HEK293 (cell line): Measurements from ENCODE around the gene SLC10A7.

Experiments used
- CTCF ChIA-PET: fragments of 350-600 bp; formaldehyde crosslinking; extraction: SDS; loops from one replicate; lab custom pipeline; 2021; ENCODE audit warnings: antibody characterized with exemption; lab: Yijun Ruan, JAX
- POLR2A ChIA-PET: fragments of 300-600 bp; formaldehyde crosslinking; extraction: SDS; loops from one replicate; lab custom pipeline; 2020; ENCODE audit warnings: antibody characterized with exemption, inconsistent platforms; lab: Yijun Ruan, JAX
- H3K27ac ChIP-seq: fragments of 200-500 bp; sonication (Bioruptor generic); 2 replicates; pipeline ENCODE4 v1.5.1; 2014; ENCODE audit warnings: low read depth, low read length, control low read depth, inconsistent platforms; ENCODE audit errors: extremely low read depth
- H3K36me3 ChIP-seq, 2 experiments: fragments of 200-500 bp in 1 of 2; sonication (Bioruptor generic) in 1 of 2; 1 replicate in 1 of 2; 2 replicates in 1 of 2; pipeline ENCODE4 v1.5.1; 2014 to 2017; ENCODE audit warnings: inconsistent platforms in 2 of 2, low read length in 2 of 2; ENCODE audit not compliant: control insufficient read depth in 2 of 2, insufficient read depth in 1 of 2
- H3K4me1 ChIP-seq: fragments of 200-500 bp; sonication (Bioruptor generic); 2 replicates; pipeline ENCODE4 v1.5.1; 2014; ENCODE audit warnings: mild to moderate bottlenecking, low read length, inconsistent platforms; ENCODE audit not compliant: control insufficient read depth, insufficient read depth
- H3K4me3 ChIP-seq: 2 replicates; pipeline ENCODE4 v1.5.1; 2011; ENCODE audit warnings: low read depth, mild to moderate bottlenecking, control low read depth, low read length, moderate library complexity
- H3K9me3 ChIP-seq: fragments of 200-500 bp; sonication (Bioruptor generic); 2 replicates; pipeline ENCODE4 v1.5.1; 2014; ENCODE audit warnings: low read depth, low read length, inconsistent platforms; ENCODE audit not compliant: control insufficient read depth, insufficient read depth
- KLF9 ChIP-seq: fragments of 450-650 bp; formaldehyde crosslinking; IDR thresholded peaks from 2 replicates; pipeline ENCODE4 v1.5.1; 2016; ENCODE audit warnings: missing biosample characterization, missing genetic modification characterization, low read depth
- MZF1 ChIP-seq: fragments of 450-650 bp; formaldehyde crosslinking; IDR thresholded peaks from 2 replicates; pipeline ENCODE4 v1.5.1; 2017; ENCODE audit warnings: missing biosample characterization, missing genetic modification characterization, borderline replicate concordance
- OVOL3 ChIP-seq: fragments of 450-650 bp; formaldehyde crosslinking; IDR thresholded peaks from 2 replicates; pipeline ENCODE4 v1.5.1; 2016; ENCODE audit warnings: missing biosample characterization, missing genetic modification characterization
- SCRT2 ChIP-seq: fragments of 450-650 bp; formaldehyde crosslinking; IDR thresholded peaks from 2 replicates; pipeline ENCODE4 v1.5.1; 2016; ENCODE audit warnings: missing biosample characterization, missing genetic modification characterization
- YY2 ChIP-seq: fragments of 450-650 bp; formaldehyde crosslinking; IDR thresholded peaks from 2 replicates; pipeline ENCODE4 v1.5.1; 2016; ENCODE audit warnings: missing biosample characterization, missing genetic modification characterization
- ZFHX2 ChIP-seq: fragments of 450-650 bp; formaldehyde crosslinking; conservative IDR thresholded peaks from 2 replicates; pipeline ENCODE4 v1.5.1; 2016; ENCODE audit warnings: missing biosample characterization, missing genetic modification characterization
- ZFP69B ChIP-seq: fragments of 450-650 bp; formaldehyde crosslinking; IDR thresholded peaks from 2 replicates; pipeline ENCODE4 v1.5.1; 2016; ENCODE audit warnings: missing biosample characterization, missing genetic modification characterization
- ZNF10 ChIP-seq: fragments of 450-650 bp; formaldehyde crosslinking; IDR thresholded peaks from 2 replicates; pipeline ENCODE4 v1.5.1; 2017; ENCODE audit warnings: missing biosample characterization, missing genetic modification characterization
- ZNF239 ChIP-seq: fragments of 450-650 bp; formaldehyde crosslinking; IDR thresholded peaks from 2 replicates; pipeline ENCODE4 v1.5.1; 2016; ENCODE audit warnings: missing biosample characterization, missing genetic modification characterization
- ZNF311 ChIP-seq: fragments of 450-650 bp; formaldehyde crosslinking; IDR thresholded peaks from 2 replicates; pipeline ENCODE4 v1.5.1; 2017; ENCODE audit warnings: missing biosample characterization, missing genetic modification characterization, borderline replicate concordance
- ZNF423 ChIP-seq: fragments of 450-650 bp; formaldehyde crosslinking; IDR thresholded peaks from 2 replicates; pipeline ENCODE4 v1.5.1; 2016; ENCODE audit warnings: missing biosample characterization, missing genetic modification characterization
- ZNF530 ChIP-seq: fragments of 450-650 bp; formaldehyde crosslinking; IDR thresholded peaks from 2 replicates; pipeline ENCODE4 v1.5.1; 2016; ENCODE audit warnings: low read depth, missing biosample characterization, missing genetic modification characterization
- ZNF548 ChIP-seq: fragments of 450-650 bp; formaldehyde crosslinking; IDR thresholded peaks from 2 replicates; pipeline ENCODE4 v1.5.1; 2016; ENCODE audit warnings: missing biosample characterization, missing genetic modification characterization
- ZNF843 ChIP-seq: fragments of 450-650 bp; formaldehyde crosslinking; IDR thresholded peaks from 2 replicates; pipeline ENCODE4 v1.5.1; 2016; ENCODE audit warnings: missing biosample characterization, missing genetic modification characterization
- ZSCAN30 ChIP-seq: fragments of 450-650 bp; IDR thresholded peaks from 2 replicates; pipeline ENCODE4 v1.5.1; 2018; ENCODE audit warnings: missing biosample characterization, mild to moderate bottlenecking, missing genetic modification characterization, moderate library complexity
- TF ChIP-seq, protein P1 (sequence below): fragments of 450-650 bp; formaldehyde crosslinking; IDR thresholded peaks from 2 replicates; pipeline ENCODE4 v1.5.1; 2017; ENCODE audit warnings: missing biosample characterization, missing genetic modification characterization
- TF ChIP-seq, protein P2 (sequence below): fragments of 450-650 bp; formaldehyde crosslinking; IDR thresholded peaks from 2 replicates; pipeline ENCODE4 v1.5.1; 2016; ENCODE audit warnings: missing biosample characterization, missing genetic modification characterization, low read depth
- TF ChIP-seq, protein P3 (sequence below): fragments of 450-650 bp; formaldehyde crosslinking; IDR thresholded peaks from 2 replicates; pipeline ENCODE4 v1.5.1; 2016; ENCODE audit warnings: missing biosample characterization, missing genetic modification characterization
- TF ChIP-seq, protein P4 (sequence below): fragments of 450-650 bp; formaldehyde crosslinking; IDR thresholded peaks from 2 replicates; pipeline ENCODE4 v1.5.1; 2016; ENCODE audit warnings: missing biosample characterization, missing genetic modification characterization
- TF ChIP-seq, protein P5 (sequence below): IDR thresholded peaks from 2 replicates; pipeline ENCODE4 v1.6.1; 2011; ENCODE audit warnings: mild to moderate bottlenecking, low read depth, low read length, borderline replicate concordance
- TF ChIP-seq, protein P6 (sequence below): fragments of 450-650 bp; formaldehyde crosslinking; IDR thresholded peaks from 2 replicates; pipeline ENCODE4 v1.5.1; 2016; ENCODE audit warnings: missing biosample characterization, missing genetic modification characterization

SLC10A7 gene

DNA sequence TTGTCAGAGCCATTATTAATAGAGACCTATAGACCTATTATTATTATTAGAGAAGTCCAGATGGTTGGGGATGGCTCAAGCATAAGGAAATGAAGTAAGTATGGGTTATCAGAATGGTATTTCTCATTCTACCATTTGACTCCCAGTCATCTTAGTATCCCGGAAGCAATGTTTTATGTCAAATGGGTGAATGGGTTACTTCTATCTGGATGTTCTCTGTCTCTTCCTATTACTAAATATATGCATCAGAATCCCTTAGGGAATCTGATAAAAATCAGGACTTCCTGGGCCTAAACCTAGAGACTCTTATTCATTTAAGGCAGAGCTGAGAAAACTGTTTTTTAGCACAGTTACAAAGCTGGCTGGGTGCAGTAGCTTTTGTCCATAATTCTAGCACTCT, 149.9 kb downstream of the SLC10A7 start (continued):
- TF ChIP-seq ZNF239 (tag by site-specific recombination) (no peak), YY2 (tag by site-specific recombination) (no peak), ZNF548 (tag by site-specific recombination) (no peak), ZFP69B (no peak), ZNF311 (tag by site-specific recombination) (no peak), ZNF530 (tag by site-specific recombination) (no peak)
- TF ChIP-seq, all 188 proteins: peak for 0

DNA sequence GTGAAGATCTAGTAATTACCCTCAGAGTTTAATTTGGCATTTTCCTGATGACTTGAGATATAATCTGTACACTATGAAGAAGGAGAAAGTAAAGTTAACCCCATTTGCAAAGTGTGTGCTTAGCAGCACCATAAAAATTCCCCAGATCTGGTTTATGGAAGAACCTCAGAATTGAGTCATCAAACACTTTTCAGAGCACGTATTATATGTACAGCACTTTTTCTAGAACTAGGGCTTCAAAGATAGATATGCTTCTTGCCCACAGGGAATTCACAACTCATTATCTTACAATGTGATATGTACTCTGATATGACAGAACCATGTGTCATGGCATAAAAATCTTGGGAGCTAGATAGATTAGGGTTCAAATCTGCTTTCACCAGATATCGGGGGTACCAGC, 150.9 kb downstream of the SLC10A7 start:
- Histone ChIP-seq H3K4me3 (no peak overlapping the region), H3K27ac (no peak overlapping the region), H3K9me3 (no peaks in the 10 kb centered on the region), H3K36me3 (no peaks in the 10 kb centered on the region), H3K4me1 (no peaks in the 10 kb centered on the region)
- ChIA-PET POLR2A (no interaction called here), CTCF (interaction anchor here (0.5 kb wide), 1 partner anchor 215 kb away, joined by 3 read pairs; no protein-coding TSS in a partner anchor)
- TF ChIP-seq ZNF423 (tag by site-specific recombination): no peak
- no peak for TF ChIP-seq KLF9
- TF ChIP-seq, protein P1, sequence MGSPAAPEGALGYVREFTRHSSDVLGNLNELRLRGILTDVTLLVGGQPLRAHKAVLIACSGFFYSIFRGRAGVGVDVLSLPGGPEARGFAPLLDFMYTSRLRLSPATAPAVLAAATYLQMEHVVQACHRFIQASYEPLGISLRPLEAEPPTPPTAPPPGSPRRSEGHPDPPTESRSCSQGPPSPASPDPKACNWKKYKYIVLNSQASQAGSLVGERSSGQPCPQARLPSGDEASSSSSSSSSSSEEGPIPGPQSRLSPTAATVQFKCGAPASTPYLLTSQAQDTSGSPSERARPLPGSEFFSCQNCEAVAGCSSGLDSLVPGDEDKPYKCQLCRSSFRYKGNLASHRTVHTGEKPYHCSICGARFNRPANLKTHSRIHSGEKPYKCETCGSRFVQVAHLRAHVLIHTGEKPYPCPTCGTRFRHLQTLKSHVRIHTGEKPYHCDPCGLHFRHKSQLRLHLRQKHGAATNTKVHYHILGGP (tag by site-specific recombination): no peak
- TF ChIP-seq, protein P2, sequence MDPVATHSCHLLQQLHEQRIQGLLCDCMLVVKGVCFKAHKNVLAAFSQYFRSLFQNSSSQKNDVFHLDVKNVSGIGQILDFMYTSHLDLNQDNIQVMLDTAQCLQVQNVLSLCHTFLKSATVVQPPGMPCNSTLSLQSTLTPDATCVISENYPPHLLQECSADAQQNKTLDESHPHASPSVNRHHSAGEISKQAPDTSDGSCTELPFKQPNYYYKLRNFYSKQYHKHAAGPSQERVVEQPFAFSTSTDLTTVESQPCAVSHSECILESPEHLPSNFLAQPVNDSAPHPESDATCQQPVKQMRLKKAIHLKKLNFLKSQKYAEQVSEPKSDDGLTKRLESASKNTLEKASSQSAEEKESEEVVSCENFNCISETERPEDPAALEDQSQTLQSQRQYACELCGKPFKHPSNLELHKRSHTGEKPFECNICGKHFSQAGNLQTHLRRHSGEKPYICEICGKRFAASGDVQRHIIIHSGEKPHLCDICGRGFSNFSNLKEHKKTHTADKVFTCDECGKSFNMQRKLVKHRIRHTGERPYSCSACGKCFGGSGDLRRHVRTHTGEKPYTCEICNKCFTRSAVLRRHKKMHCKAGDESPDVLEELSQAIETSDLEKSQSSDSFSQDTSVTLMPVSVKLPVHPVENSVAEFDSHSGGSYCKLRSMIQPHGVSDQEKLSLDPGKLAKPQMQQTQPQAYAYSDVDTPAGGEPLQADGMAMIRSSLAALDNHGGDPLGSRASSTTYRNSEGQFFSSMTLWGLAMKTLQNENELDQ (tag by site-specific recombination): no peak
- TF ChIP-seq, protein P3, sequence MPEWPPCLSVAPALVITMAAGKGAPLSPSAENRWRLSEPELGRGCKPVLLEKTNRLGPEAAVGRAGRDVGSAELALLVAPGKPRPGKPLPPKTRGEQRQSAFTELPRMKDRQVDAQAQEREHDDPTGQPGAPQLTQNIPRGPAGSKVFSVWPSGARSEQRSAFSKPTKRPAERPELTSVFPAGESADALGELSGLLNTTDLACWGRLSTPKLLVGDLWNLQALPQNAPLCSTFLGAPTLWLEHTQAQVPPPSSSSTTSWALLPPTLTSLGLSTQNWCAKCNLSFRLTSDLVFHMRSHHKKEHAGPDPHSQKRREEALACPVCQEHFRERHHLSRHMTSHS (tag by site-specific recombination): no peak
- TF ChIP-seq, protein P4, sequence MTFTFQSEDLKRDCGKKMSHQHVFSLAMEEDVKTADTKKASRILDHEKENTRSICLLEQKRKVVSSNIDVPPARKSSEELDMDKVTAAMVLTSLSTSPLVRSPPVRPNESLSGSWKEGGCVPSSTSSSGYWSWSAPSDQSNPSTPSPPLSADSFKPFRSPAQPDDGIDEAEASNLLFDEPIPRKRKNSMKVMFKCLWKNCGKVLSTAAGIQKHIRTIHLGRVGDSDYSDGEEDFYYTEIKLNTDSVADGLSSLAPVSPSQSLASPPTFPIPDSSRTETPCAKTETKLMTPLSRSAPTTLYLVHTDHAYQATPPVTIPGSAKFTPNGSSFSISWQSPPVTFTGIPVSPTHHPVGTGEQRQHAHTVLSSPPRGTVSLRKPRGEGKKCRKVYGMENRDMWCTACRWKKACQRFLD (tag by site-specific recombination): no peak

DNA sequence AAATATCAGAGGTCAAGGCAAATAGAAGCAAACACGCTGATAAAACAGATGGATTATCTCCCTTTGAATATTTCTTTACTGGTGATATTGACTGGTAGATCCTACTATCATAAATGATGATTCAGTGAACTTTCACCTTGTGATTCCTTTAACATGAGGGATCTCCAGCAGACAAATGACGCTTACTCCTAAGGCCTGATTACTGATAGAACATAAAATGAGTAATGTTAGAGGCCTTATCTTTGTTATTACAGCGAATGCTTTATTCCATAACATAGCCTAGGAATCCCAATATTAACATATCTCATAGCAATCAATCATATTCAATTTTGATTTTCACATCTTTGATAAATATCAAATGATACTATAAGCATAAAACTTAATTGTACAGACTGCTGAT, 152.3 kb downstream of the SLC10A7 start:
- TF ChIP-seq OVOL3 (no peak), SCRT2 (tag by site-specific recombination) (no peak), ZNF10 (tag by site-specific recombination) (no peak)
- TF ChIP-seq, all 188 proteins: peak for 0
- Histone ChIP-seq H3K9me3 (no peaks in the 10 kb centered on the region), H3K36me3 (no peaks in the 10 kb centered on the region), H3K4me3 (no peak overlapping the region), H3K27ac (no peak overlapping the region), H3K4me1 (no peaks in the 10 kb centered on the region)
- ChIA-PET CTCF (no interaction called here), POLR2A (no interaction called here)

DNA sequence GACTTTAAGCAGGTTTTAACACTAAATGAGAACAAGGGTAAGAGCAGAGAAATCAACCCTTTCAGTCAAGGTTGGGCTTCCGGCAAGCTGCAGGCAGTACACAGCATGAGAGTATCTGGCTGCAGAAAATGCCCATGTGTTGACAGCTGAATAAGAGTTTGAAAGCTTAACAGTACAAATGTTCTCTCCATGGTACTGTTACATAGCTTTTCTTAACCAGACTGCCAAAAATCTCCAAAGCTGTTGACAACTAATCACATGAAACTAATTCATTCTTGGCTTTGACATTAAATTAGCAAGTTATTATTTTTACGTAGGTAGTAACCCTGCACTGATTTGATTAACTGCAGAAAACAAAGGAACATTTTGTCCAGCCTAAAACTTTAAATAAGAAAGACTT, 153.5 kb downstream of the SLC10A7 start:
- POLR2A ChIA-PET: no interaction called here
- TF ChIP-seq MZF1 (no peak), SCRT2 (tag by site-specific recombination) (no peak), ZNF843 (tag by site-specific recombination) (no peak), ZSCAN30 (tag by site-specific recombination) (no peak), ZFHX2 (tag by site-specific recombination) (no peak)
- TF ChIP-seq, protein P5, sequence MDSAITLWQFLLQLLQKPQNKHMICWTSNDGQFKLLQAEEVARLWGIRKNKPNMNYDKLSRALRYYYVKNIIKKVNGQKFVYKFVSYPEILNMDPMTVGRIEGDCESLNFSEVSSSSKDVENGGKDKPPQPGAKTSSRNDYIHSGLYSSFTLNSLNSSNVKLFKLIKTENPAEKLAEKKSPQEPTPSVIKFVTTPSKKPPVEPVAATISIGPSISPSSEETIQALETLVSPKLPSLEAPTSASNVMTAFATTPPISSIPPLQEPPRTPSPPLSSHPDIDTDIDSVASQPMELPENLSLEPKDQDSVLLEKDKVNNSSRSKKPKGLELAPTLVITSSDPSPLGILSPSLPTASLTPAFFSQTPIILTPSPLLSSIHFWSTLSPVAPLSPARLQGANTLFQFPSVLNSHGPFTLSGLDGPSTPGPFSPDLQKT: no peak
- TF ChIP-seq, protein P6, sequence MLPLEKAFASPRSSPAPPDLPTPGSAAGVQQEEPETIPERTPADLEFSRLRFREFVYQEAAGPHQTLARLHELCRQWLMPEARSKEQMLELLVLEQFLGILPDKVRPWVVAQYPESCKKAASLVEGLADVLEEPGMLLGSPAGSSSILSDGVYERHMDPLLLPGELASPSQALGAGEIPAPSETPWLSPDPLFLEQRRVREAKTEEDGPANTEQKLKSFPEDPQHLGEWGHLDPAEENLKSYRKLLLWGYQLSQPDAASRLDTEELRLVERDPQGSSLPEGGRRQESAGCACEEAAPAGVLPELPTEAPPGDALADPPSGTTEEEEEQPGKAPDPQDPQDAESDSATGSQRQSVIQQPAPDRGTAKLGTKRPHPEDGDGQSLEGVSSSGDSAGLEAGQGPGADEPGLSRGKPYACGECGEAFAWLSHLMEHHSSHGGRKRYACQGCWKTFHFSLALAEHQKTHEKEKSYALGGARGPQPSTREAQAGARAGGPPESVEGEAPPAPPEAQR (tag by site-specific recombination): no peak
- TF ChIP-seq, all 188 proteins: peak for 0
- Histone ChIP-seq H3K4me1 (no peaks in the 10 kb centered on the region), H3K36me3 (no peaks in the 10 kb centered on the region), H3K4me3 (no peak overlapping the region), H3K9me3 (no peaks in the 10 kb centered on the region), H3K27ac (no peak overlapping the region)
- CTCF ChIA-PET: no interaction called here
